ENCODE results near the gene PPP1R37.
"Not testable (repeated sequence)": the region's sequence is repeated elsewhere in the genome, so short reads cannot be mapped to it uniquely, and the experiment has no call there.

The PPP1R37 gene

DNA sequence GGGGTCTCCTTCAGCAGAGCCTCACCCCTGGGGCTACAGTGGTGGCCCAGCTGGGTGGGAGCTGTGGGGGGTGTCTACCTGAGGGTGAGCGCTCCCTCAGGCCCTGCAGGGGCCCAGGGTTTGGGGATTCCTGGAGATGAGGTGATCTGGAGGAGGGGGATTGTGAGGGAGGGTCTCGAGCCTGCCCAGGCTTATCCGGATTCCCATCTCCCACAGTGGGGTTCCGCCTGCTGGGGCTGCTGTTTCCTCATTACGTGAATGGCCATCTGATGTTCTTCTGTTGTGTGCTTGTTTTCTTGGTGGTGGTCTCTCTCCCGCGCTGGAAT is 4.4 kb downstream of the PPP1R37 start:
- DNase-seq = no peak

DNA sequence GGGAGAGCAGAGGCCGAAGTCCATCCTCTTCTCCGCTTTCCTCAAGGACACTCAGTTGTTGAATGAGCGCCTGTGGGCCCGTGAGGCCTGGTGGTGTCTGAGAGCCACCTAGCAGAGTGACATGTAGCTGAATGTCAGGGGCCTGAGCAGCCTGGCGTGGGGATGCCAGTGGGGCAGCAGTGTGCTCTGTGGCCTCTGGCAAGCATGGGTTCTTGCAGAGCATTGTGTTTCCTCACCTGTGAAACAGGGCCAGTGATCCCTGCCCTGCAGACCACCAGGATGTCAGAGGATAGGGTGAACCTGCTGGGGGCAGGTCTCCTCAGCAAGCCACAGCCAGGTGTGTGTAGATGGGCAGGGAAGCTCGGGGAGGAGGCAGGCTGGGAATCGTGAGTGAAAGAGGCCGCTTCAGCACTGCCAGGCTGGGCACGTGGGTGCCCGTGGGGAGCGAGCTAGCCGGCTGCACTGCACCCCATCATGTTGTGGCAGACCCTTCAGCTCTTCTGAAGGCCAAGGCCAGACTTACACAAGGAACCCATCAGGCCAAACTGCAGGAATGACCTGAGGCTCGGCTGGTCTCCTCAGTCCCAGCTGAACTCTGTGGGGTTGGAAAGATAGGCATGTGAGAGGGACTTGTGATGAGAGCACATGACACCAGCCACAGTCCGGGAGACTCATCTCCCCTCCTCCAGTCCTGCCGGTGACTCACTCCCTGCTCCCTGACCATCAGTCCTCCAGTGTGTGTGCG is 5.0 kb downstream of the PPP1R37 start:
- peak; percentile 51 for DNase-seq

DNA sequence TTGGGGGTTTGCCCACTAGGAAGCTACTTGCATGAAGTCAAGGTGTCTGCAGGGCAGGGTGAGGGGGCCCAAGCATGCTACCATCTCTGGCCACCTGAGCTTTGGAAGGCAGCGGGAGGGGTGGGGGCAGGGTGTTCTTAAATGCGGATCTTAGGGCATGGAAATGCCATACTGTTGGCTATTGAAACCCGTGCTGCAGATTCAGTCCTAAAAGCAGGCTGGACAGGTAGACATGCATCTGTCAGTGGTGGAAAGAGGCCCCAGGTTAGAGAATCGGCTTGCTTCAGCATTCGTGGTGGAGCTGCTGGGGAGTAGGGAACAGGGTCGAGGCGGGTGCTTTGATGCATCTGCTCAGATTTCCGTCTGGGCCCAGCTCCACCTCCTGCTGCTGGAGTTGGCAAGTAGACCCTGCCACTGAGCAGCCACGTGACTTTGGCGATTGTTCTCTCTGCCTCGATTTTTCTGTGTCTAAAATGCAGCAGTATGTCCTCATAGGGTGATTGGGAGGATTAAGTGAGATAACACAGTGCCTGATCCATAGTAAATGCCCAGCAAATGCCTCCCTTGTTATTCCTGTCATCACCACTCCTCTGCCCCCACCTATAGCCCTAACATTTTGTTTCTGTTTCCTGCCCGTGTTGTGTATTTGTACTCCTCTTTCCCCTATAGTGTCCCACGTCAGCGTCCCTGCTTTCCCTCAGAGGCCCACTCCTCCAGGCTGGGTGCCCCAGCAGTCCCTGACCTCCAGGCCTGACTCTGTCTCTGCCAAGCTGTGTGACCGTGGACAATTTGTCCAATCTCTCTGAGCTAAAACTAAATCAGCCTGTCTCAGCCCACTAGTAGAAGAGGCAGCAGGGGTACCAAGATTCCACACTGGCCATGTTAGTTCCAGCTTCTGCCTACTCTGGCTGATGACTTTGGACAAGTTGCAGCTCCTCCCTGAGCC is 5.8 kb downstream of the PPP1R37 start:
- DNase-seq = no peak

DNA sequence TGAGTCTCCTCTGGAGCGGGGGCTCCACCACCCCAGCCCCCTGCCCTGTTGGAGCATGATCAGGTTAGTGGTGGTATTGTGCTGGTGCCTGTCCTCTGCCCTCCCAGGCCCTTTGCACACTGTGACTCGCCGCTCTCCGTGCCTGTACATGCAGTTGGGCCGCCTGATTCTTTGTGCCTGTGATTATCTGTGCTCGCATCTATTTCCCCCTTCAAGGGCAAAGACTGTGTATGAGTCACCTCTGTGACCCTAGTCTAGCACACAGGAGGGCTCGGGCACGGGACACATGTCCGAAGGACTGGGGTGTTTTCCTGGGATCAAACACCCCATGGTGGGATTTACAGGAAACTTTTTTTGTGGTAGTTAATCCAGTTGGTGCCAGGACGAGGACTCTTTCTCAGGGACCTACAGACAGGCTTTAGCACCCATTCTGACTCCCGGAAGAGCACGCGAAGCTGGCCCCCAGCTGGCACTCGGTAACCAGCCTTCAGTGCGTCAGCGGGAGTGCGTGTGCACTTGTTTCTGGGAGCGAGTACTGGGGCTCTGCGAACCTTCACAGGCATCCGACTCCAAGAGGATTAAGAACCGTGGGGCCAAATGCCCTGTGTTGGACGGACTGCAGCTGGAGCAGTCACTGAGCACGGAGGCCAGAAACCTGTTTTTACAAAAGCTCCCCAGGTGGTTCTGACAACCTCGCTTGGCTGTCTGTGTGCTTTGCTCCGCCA is 6.7 kb downstream of the PPP1R37 start:
- no peak for DNase-seq

DNA sequence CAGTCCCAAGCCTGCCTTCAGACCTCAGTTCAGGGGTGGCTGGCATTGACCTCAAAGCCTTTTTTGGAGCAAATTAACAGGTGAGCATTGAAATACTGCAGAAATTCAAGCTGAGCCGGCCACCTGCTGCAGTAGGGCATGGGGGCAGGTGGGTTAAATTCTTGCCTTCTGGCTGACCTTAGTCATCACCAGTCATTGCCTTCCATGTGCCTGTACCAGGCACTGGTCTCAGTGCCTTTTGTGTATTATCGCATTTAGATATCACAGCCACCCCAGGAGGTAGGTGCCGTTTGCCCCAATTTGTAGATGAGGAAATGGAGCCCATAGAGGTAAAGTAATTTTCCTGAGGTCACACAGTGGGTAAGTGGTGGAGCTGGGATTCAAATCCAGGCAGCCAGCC is 7.2 kb downstream of the PPP1R37 start:
- DNase-seq = no peak

DNA sequence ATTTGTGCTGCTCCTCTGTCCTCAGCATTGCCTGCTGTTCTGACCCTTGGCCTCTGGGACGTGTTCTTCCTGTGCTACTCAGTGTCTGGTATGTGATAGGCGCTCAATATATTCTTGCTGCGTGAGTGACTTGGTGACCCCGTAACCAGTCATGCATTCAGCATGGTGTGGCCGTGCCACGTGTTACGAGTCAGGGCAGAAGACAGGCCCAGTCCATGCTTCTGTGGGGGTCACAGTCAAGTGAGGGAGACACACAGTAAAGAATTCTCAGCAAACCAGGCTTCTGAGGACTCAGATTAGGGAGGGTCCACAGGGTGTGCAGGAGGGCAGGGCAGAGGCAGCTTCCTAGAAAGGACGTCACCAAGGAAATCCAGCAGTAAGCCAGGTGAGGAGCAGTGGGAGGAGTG is 7.9 kb downstream of the PPP1R37 start:
- DNase-seq = no peak

DNA sequence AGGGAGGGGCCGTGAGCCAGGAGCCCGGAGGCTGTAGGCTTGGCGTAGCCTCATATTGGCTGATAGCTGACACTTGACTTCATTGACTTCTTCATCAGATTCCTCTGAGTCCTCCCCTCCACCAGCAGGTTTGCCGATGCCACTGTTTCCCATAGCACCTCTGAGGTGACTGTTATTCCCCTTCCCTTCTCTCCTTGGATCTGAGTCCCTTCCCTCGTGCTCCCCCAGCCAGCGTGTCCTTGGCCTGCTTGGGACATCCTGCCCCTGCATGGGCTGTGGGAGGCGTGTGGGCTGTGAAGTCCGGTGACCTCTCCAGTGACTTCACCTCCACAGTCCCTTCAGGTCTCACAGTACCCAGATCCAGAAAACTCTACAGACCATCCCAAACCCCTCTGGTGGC is 8.8 kb downstream of the PPP1R37 start:
- no peak for DNase-seq

DNA sequence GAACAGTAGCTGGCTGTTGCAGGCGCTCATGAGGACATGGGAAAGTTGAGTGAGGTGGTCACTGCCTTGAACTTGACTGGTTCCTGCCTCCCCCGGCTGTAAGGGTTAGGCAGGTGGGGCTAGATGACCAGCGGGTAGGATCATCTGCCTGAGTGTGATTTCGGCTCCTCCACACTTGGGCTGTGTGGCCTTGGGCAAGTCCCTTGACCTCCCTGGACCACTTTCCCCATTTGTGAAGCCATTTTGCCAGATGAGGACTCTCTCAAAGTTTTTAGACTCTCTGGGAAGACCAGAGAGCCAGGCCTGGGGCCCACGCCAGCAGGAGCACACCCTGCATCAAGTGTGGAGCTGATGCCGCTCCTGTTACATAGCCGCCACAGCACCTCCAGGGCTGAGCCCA is 9.5 kb downstream of the PPP1R37 start:
- no peak for DNase-seq

DNA sequence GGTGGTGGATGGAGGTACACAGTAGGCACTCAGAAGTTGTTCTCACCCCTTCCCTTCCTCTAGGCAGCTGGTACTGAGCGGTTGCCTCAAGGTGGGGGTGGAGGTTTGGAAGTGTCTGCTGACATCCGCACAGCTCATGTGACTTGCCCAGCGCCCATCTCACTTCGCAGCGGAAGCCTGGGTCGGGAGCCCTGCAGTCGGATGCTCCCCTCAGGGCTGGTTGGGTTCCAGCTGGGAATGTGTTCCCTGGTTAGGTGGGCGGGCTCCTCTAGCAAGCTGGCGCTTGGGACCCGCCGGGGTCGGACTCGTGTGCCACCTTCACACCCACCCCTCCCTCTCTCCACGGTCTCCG is 10.2 kb downstream of the PPP1R37 start:
- DNase-seq = no peak

DNA sequence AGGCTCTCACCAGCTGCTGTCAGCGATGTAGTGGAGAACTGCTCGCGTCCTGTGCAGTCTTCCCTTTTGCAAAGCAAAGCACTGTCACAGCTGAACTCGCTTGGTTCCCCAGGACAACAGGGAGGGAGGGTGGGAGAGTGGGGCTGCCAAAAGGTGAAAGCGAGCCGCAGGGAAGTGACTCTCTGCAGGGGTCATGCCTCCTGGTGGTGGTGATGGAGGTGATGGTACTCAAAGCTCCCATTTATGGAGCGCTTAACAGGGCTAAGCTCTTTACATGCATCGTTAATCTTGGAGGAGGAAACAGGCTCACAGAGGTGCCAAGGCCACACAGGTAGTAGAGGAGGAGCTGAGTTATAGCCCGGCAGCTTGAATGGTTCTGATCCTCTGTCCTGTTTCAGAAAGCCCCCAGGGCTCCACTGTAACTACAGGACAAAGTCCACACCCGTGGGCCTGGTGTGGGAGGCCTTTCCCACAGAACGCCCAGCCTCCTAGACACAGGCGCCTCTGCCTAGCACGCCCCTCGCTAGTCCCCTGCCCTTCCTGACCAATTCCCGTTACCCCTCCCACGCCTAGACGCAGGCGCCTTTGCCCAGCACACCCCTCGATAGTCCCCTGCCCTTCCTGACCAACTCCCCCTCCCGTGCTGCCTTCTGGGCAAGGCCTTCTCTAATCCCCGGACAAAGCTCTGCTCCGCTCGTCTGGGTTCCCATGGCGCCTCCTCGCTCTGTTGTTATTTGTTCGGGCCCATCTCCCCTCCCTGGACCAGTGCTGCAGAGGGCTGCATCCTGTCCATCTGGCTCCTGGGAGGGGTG is 10.7 kb downstream of the PPP1R37 start:
- no peak for DNase-seq

DNA sequence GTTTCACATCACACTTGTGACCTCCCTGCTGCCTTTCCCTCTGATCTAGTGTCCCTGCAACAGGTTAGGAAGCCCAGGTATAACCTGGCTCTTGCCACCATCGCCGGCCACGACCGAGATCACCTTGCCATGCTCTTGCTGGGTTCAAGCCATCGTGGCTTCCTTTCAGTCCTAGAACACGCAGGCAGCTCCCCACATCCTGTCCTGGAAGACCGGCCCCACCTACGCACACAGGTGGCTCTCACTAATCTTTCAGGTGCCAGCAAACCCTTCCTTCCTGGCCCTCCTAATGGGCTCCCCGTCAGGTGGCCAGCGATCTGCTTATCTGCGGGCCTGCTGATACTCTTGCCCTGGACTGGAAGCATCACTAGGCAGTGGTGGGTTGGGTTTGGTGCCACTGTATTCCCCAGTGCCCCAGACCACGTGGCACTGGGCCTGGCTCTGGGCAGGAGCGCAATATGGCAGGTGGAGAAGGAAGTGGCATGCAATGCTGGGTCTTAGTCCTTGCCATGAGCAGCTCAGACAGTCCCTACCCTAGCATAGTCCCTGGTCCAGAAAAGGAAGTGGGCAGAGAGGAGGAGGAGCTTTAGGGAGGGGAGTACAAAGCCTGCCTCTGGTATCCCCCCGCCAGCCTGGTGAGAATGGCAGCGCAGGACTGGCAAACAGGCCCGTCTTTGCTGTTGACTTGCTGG is 11.8 kb downstream of the PPP1R37 start:
- no peak for DNase-seq

DNA sequence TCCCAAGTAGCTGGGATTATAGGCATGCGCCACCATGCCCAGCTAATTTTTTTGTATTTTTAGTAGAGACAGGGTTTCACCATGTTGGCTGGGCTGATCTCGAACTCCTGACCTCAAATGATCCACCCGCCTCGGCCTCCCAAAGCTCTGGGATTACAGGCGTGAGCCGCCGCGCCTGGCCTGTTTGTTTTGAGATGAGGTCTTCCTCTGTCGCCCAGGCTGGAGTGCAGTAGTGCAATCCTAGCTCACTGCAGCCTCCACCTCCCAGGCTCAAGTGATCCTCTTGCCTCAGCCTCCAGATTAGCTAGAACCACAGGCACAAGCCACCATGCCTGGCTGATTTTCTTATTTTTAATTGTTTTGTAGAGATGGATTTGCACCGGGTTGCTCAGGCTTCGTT is 13.4 kb downstream of the PPP1R37 start:
- DNase-seq = not testable (repeated sequence)

DNA sequence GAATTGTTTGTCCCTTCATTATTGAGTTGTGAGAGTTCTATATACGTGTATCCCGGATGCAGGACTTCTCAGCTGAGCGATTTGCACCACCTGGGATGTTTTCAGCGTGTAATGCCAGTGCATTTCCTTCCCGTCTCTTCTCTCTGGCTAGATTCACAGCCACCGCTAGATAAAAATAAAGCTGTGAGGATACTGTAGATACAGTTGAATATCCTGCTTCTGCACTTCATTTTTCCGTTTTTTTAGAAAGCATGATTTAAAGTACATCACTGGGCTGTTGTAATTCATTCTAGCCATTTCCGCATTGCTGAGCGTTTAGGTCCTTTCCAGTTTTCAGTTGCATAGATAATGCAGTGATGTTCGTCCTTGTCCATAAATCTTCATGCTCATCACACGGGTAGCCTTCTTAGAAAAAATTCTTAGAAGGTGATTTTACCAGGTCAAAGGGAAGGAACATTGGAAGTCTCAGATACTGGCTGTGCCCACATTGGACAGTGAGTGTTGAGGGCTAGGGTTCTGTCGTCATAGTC is 14.7 kb downstream of the PPP1R37 start:
- no peak for DNase-seq

DNA sequence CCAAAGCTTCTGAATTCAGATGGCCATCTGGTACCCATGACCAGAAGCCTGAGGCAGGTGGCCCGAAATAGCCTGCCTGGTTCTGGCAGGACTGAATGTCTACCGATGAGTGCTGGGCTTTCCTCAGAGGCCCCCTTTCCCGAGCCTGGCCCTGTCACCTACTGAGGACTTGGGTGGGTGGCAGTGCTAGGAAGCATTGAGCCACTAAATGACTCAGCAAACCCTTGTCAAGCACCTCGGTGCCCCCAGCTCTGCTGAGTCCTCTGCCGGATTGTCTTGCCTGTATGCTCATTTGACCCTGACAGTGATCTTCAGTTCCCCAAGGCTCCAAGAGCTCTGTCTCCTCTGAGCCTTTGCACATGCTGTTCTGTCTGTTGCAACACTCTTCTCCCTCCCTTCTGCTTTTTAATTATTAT is 17.9 kb downstream of the PPP1R37 start:
- no peak for DNase-seq

DNA sequence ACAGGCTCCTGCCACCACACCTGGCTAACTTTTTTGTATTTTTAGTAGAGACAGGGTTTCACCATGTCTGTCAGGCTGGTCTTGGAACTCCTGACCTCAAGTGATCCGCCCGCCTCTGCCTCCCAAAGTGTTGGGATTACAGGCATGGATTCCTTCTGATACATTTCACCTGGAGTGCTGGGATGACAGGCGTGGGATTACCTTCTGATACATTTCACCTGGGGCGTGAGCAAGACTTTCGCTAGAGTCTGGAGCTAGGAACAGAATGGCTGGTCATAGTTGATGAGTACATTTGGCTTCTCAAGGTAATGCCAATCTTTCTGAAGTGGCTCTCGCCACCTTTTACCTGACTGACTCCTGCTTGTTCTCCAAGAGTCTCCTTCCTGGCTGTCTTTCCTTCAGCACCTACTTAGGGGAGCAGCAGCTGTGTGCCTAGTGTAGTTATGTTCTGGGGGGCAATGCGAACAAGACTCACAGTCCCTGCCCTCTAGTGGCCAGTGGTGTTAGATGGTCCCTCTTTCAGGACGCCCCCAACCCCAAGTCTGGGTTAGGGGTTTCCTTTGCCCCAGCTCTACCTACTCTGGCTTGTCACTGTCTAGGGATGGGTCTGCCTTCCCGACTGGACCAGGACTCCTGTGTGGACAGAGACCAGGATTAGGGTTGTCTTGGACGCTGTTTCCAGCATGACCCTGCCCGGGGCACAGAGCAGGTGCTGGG is 19.3 kb downstream of the PPP1R37 start:
- DNase-seq = no peak

DNA sequence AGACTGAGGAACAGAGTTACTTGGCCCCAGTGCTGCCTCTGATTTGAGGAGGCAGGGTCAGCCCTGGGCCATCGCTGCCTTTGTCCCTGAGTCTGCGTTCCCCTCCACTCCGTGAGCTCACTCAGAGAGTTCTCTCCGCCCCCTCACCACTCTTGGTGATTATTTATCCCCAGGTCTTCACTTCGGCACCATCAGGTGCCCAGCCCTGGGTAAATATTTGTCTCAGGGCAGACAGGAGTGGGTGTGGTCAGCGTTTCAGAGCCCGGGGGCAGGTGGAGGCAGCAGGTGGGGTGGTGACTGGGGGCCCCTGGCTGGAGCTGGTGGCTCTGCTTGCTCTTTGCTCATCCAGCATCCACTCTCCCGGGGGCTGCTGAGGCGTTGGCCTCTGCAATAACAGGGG is 20.6 kb downstream of the PPP1R37 start:
- DNase-seq = no peak

DNA sequence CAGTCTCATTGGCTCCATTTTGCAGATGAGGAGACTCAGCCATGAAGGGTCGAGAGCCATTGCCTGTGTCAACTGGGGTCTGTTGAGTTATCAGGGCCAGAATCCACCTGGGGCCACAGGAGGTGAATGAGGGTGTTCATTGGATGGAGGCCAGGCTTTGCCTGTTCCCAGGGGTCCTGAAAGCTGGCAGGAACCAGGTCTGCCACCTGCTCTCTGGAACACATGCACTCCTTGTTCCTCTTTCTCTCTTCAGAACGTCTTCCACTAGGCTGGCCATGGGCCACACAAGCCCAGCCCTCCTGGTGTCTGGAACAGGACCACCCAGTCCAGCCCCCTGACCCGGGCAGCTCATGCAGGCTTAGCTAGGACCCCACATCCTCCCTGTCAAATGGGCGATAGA is 21.1 kb downstream of the PPP1R37 start:
- DNase-seq = no peak

DNA sequence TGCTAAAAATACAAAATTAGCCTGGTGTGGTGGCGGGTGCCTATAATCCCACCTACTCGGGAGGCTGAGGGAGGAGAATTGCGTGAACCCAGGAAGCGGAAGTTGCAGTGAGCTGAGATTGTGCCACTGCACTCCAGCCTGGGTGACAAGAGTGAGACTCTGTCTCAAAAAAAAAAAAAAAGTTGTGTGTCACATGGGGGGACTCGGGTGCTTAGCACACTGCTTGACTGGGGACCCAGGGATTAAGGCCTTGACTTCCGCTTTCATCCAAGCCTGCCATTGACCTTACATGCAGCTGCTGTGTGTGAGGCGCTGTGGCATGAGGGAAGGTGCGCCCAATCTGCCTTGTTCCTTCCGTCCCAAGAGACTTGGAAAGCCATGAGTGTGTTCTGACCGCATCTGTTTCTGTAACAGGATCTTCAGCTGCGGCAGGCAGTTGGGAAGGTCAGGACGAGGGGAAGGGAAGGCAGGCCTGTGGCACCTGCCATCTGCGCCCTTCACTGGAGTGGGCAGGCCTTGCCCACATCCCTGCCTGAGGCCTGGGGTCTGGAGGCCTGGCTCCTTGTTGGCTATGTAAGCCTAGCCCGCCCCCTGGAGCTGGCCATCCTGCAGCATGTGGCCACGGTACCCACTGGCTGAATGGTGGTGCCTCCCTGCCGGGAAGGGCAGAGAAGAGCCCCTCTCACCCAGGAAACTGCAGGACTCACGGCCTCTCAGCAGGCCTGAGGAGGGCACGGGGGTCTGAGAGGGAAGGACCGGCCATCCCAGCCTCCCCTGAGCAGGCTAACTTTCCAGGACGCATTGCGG is 23.0 kb downstream of the PPP1R37 start:
- DNase-seq = no peak

DNA sequence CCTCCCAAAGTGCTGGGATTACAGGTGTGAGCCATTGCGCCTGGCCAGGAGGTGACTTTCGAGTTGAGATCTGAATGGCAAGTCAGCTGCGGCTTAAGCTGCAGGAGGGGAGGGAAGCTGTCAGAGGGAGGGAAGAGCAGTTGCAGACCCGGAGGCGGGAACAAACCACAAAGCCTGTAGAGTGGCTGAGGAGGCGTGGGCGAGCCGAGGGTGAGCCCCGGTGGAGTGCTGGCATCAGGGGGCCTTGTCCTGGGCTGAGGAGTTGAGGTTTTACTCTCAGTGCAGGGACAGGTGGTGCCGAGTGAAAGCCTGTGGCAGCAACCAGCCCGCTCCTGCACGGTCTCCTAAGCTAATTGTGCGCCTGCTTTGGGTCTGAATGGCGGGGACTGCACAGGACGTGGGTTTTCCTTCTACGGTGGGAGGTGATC is 24.2 kb downstream of the PPP1R37 start:
- no peak for DNase-seq

DNA sequence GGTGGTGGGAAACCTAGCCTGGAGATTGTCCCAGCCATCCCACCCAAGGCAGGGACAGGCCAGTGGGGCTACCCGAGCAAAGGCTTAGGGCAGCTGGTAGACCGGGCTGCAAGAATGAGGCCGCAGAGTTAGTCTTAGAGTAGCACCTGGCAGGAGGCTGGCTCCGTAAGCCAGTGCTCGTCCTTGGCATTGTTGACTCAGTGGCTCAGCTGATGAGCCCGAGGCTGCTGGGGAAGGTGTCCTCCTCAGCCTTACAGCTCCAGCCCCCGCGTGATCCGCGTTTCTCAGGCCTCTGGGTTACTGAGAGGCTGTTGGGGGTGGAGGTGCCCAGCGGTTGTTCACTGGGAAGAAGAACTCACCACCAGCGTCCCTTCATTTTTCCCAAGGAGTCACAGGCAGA is 24.7 kb downstream of the PPP1R37 start:
- DNase-seq = no peak
